GM12892 (cell line): ENCODE data around the gene TRMO.

Source experiments
- DNase-seq: peaks from one replicate; pipeline ENCODE4 v3.0.0; 2011; ENCODE audit not compliant: insufficient read length
- FAIRE-seq: peaks from 2 replicates; lab custom pipeline; 2011; peaks lifted over from hg19 to GRCh38; lab: Jason Lieb, UNC
- POLR2A ChIP-seq: IDR thresholded peaks from 2 replicates; pipeline ENCODE4 v1.6.1; 2011; ENCODE audit warnings: low read depth, low read length, control low read depth
- POLR2AphosphoS5 ChIP-seq: IDR thresholded peaks from 2 replicates; pipeline ENCODE4 v1.6.1; 2011; ENCODE audit warnings: low read depth, low read length, control low read depth
- TAF1 ChIP-seq: IDR thresholded peaks from 2 replicates; pipeline ENCODE4 v1.6.1; 2011; ENCODE audit warnings: low read depth, mild to moderate bottlenecking, control low read depth, low read length, borderline replicate concordance

Gene TRMO

GRCh38 chr9:97935276-97935675 lies 13.0 kb upstream of the TRMO start:
- TF ChIP-seq TAF1 (no peak), POLR2A (no peak), POLR2AphosphoS5 (no peak)
- no peak for FAIRE-seq
- no peak for DNase-seq

GRCh38 chr9:97934321-97935115 lies 12.2 kb upstream of the TRMO start:
- FAIRE-seq (no peak), DNase-seq (no peak)
- TF ChIP-seq TAF1: no peak

GRCh38 chr9:97933297-97933998 lies 11.1 kb upstream of the TRMO start:
- no peak for TF ChIP-seq POLR2A
- no peak for TF ChIP-seq TAF1
- no peak for TF ChIP-seq POLR2AphosphoS5
- no peak for FAIRE-seq

DNA sequence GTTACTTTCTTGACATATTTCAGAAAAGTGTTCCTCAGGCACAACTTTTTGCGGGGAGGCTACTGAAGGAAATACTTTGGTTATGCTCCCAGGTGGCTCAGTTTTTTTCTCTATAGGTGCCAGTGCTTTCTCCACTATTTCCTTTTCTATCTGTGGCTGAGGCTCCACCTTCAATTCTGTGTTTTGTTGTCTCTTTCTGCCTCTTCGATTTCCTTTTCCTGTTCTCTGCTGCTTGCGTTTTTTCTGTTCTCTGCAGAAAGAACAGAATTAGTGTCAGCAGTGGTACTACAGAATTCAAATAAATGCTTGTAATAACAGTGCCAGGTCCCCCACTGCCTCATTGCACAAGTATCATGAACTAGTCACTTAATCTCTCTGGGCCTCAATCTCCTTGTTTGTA lies 8.7 kb upstream of the TRMO start:
- TF ChIP-seq POLR2AphosphoS5 (no peak), TAF1 (no peak), POLR2A (no peak)
- no peak for FAIRE-seq

More at GRCh38 chr9:97933297-97933998, 11.1 kb upstream of the TRMO start:
- DNase-seq: no peak

DNA sequence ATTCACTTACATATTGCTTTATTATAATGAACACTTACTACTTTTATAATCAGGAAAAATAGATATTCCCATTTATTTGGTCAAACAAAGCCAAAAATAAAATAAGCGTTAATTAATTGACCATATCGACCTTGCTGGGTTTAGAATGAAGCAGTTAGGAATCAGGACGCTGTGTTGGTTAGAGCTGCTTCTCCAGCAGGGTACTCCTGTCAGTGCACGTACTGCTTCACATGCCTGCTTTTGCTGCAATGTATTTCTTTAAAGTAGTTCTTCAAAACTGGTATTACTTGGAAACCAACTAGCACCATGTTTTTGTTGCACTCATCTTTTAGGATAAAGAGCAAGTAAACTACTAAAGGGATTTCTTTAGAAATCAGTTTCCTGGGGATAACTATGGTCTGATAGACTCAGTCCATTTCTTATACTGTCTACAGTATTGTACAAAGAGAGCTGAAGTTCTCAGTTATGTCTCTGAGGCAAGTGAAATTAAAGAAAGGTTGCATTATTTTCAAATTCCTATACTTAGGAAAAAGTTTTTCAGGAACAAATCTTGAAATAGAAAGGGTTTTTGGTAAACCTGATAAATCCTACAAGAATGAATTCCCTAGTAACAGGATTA lies 6.8 kb upstream of the TRMO start:
- FAIRE-seq: no peak
- no peak for TF ChIP-seq POLR2AphosphoS5
- TF ChIP-seq POLR2A: no peak
- no peak for TF ChIP-seq TAF1
- no peak for DNase-seq

More for the DNA sequence above, 8.7 kb upstream of the TRMO start:
- DNase-seq: no peak

DNA sequence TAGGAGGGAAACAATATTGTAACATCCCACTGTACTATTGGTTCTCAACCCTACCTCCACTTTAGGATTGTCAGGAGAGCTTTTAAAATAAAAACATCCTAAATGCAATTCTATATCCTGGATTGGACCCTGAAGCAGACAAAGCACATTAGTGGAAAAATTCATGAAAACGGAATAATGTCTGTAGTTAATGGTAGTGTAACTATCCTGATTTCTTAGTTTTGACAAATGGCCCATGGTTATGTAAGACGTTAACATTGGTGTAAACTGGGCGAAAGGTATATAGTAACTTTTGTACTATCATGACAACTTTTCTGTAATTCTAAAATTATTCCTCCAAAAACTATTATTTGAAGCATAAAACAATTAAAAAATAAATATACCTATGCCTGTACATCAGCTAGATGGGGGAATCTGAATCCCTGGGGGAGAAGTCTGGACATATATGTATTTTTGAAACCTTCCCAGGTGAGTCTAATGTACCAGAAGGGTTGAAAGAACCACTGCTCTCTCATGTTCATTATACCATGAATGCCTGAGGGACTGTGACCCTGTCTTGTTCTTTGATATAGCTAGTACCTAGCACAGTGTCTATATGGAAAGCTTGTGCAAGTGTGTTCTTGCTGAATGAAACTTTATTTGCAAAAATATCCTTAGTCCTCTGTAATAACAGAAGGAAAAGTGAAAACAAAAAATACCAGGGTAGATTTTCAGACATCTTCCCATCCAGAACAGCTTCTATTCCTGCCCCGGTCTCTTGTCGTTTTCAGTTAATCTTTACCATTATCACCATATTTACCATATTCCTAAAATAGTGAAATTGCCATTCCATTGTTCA lies 3.4 kb upstream of the TRMO start:
- TF ChIP-seq POLR2AphosphoS5 (no peak), TAF1 (no peak), POLR2A (no peak)
- DNase-seq: no peak
- no peak for FAIRE-seq

- FAIRE-seq (no peak), DNase-seq (no peak)
- no peak for TF ChIP-seq POLR2AphosphoS5
- TF ChIP-seq POLR2A: no peak
- TF ChIP-seq TAF1: no peak
Observed at GRCh38 chr9:97924386-97924785, 2.1 kb upstream of the TRMO start.

- TF ChIP-seq POLR2AphosphoS5 (no peak), TAF1 (no peak), POLR2A (no peak)
- FAIRE-seq (peak; percentile 51), DNase-seq (no peak)
Observed at GRCh38 chr9:97923529-97924108, 1.3 kb upstream of the TRMO start.

- DNase-seq (no peak), FAIRE-seq (no peak)
- TF ChIP-seq TAF1 (no peak), POLR2A (no peak), POLR2AphosphoS5 (no peak)
Observed at GRCh38 chr9:97919217-97919813, 3.0 kb downstream of the TRMO start.

DNA sequence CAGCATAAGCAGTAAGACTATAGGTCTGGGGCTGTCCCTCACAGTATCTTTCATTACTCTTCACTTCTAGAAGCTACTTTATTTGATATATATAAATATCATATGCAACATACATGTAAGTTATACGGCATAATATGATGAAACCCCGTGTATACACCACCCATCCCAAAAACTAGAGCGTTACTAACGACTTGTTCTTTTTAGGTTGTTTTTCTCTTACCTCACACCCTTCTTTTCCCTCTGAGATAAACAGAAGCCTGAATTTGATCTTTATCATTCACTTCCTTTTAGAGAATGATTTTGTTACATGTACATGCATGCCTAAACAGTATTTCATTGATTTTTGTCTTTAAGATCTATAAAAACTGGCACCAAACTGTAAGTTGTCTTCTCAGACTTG lies 3.7 kb downstream of the TRMO start:
- FAIRE-seq (no peak), DNase-seq (no peak)
- no peak for TF ChIP-seq POLR2A
- no peak for TF ChIP-seq TAF1
- no peak for TF ChIP-seq POLR2AphosphoS5

GRCh38 chr9:97911970-97912369 lies 10.3 kb downstream of the TRMO start:
- DNase-seq (no peak), FAIRE-seq (no peak)
- TF ChIP-seq POLR2A: no peak
- TF ChIP-seq TAF1: no peak
- no peak for TF ChIP-seq POLR2AphosphoS5
